Mesenchymal stem cell (in vitro differentiated cells and primary cell): ENCODE measurements around the gene ANO6.

ENCODE experiments used
- DNase-seq: peaks from one replicate; pipeline ENCODE4 v3.0.0-alpha.2; 2013
- H2AFZ ChIP-seq: one replicate; pipeline ENCODE4 v1.6.1; 2013; ENCODE audit warnings: low read depth, mild to moderate bottlenecking, control low read depth, inconsistent platforms, low read length, moderate library complexity
- H2AK5ac ChIP-seq: 2 replicates; pipeline ENCODE4 v1.6.1; 2013; ENCODE audit warnings: low read length, moderate library complexity, mild to moderate bottlenecking, inconsistent platforms; ENCODE audit not compliant: severe bottlenecking
- H2BK120ac ChIP-seq: one replicate; pipeline ENCODE4 v1.6.1; 2013; ENCODE audit warnings: low read depth, mild to moderate bottlenecking, inconsistent platforms, low read length, moderate library complexity
- H2BK12ac ChIP-seq, 2 experiments: one replicate each; pipeline ENCODE4 v1.6.1; 2013; ENCODE audit warnings: inconsistent platforms in 2 of 2, low read length in 2 of 2, mild to moderate bottlenecking in 2 of 2, moderate library complexity in 2 of 2, control low read depth in 1 of 2
- H2BK15ac ChIP-seq: one replicate; pipeline ENCODE4 v1.6.1; 2013; ENCODE audit warnings: mild to moderate bottlenecking, low read depth, inconsistent platforms; ENCODE audit not compliant: poor library complexity, severe bottlenecking
- H2BK5ac ChIP-seq: 2 replicates; pipeline ENCODE4 v1.6.1; 2013; ENCODE audit warnings: low read depth, mild to moderate bottlenecking, low read length, control low read depth, inconsistent platforms; ENCODE audit not compliant: poor library complexity, severe bottlenecking
- H3K14ac ChIP-seq, 2 experiments: one replicate each; pipeline ENCODE4 v1.6.1; 2013; ENCODE audit warnings: inconsistent platforms in 2 of 2, low read length in 2 of 2, control low read depth in 1 of 2, mild to moderate bottlenecking in 1 of 2, moderate library complexity in 1 of 2
- H3K18ac ChIP-seq, 2 experiments: one replicate each; pipeline ENCODE4 v1.6.1; 2013; ENCODE audit warnings: inconsistent platforms in 2 of 2, low read length in 2 of 2, control low read depth in 1 of 2, low read depth in 1 of 2, mild to moderate bottlenecking in 1 of 2
- H3K23ac ChIP-seq, 2 experiments: one replicate each; pipeline ENCODE4 v1.6.1; 2013; ENCODE audit warnings: inconsistent platforms in 2 of 2, low read length in 2 of 2, mild to moderate bottlenecking in 2 of 2, moderate library complexity in 2 of 2, control low read depth in 1 of 2
- H3K27ac ChIP-seq: 2 replicates; pipeline ENCODE4 v1.5.1; 2013; ENCODE audit warnings: mild to moderate bottlenecking, moderate library complexity, low read length, control low read depth, inconsistent platforms; ENCODE audit not compliant: poor library complexity, severe bottlenecking
- H3K27me3 ChIP-seq, 2 experiments: 2 replicates each; pipeline versions ENCODE4 v1.6.1 to v1.7.0; 2013; ENCODE audit warnings: low read length in 2 of 2, mild to moderate bottlenecking in 2 of 2, moderate library complexity in 2 of 2, control low read depth in 1 of 2, inconsistent platforms in 1 of 2; ENCODE audit not compliant: control insufficient read depth in 1 of 2, insufficient read depth in 1 of 2
- H3K36me3 ChIP-seq, 2 experiments: 2 replicates each; pipeline versions ENCODE4 v1.6.1 to v1.7.0; 2013; ENCODE audit warnings: low read length in 2 of 2, control low read depth in 1 of 2, inconsistent platforms in 1 of 2, low read depth in 1 of 2, mild to moderate bottlenecking in 1 of 2; ENCODE audit not compliant: insufficient read depth in 2 of 2, control insufficient read depth in 1 of 2
- H3K4ac ChIP-seq, 2 experiments: one replicate each; pipeline ENCODE4 v1.6.1; 2013; ENCODE audit warnings: inconsistent platforms in 2 of 2, low read length in 2 of 2, mild to moderate bottlenecking in 2 of 2, moderate library complexity in 2 of 2, control low read depth in 1 of 2, low read depth in 1 of 2
- H3K4me1 ChIP-seq: 2 replicates; pipeline ENCODE4 v1.6.1; 2013; ENCODE audit warnings: low read depth, low read length, control low read depth; ENCODE audit not compliant: control insufficient read depth, insufficient read depth
- H3K4me2 ChIP-seq: 2 replicates; pipeline ENCODE4 v1.6.1; 2013; ENCODE audit warnings: low read length, mild to moderate bottlenecking, inconsistent platforms; ENCODE audit not compliant: poor library complexity, severe bottlenecking
- H3K4me3 ChIP-seq, 2 experiments: 2 replicates each; pipeline versions ENCODE4 v1.5.1 to v1.7.0; 2013; ENCODE audit warnings: low read length in 2 of 2, mild to moderate bottlenecking in 2 of 2, control low read depth in 1 of 2, low read depth in 1 of 2; ENCODE audit not compliant: insufficient read depth in 1 of 2
- H3K79me1 ChIP-seq: replicated peaks from 2 replicates; pipeline ENCODE4 v1.6.1; 2013; ENCODE audit warnings: mild to moderate bottlenecking, control low read depth, low read length, inconsistent platforms; ENCODE audit not compliant: poor library complexity, severe bottlenecking
- H3K9ac ChIP-seq: 2 replicates; pipeline ENCODE4 v1.7.0; 2013; ENCODE audit warnings: mild to moderate bottlenecking, low read length, moderate library complexity
- H3K9me3 ChIP-seq: 2 replicates; pipeline ENCODE4 v1.7.0; 2013; ENCODE audit warnings: mild to moderate bottlenecking, low read length; ENCODE audit not compliant: control insufficient read depth
- H4K8ac ChIP-seq: one replicate; pipeline ENCODE4 v1.6.1; 2013; ENCODE audit warnings: inconsistent platforms, mild to moderate bottlenecking, low read length, moderate library complexity
- H4K91ac ChIP-seq: one replicate; pipeline ENCODE4 v1.6.1; 2013; ENCODE audit warnings: mild to moderate bottlenecking, low read length, inconsistent platforms
- WGBS: methylation state at CpG from one replicate; pipeline ENCODE4 v1.1.7; 2013; ENCODE audit warnings: mixed read lengths; 5-methylcytosine and 5-hydroxymethylcytosine counted together

The ANO6 gene

GRCh38 chr12:45296046-45296586 is 80.2 kb downstream of the ANO6 start:
- DNase-seq, result no peak
- H4K8ac ChIP-seq, result no peak overlapping the region
- 67% methylated on average over 6 of the region's 7 CpGs for WGBS
- H3K9me3 ChIP-seq, result no peaks in the 10 kb centered on the region
- H2BK120ac ChIP-seq, result no peak overlapping the region
- H4K91ac ChIP-seq, result no peak overlapping the region
- no peaks in the 10 kb centered on the region for H3K27me3 ChIP-seq
- no peak overlapping the region for H3K4me3 ChIP-seq
- peaks cover 20% of the 10 kb centered on the region for H3K79me1 ChIP-seq
- H2BK12ac ChIP-seq, result no peak overlapping the region
- H3K9ac ChIP-seq, result no peak overlapping the region
- no peak overlapping the region for H3K18ac ChIP-seq
- no peak overlapping the region for H3K23ac ChIP-seq
- H2AFZ ChIP-seq, result no peak overlapping the region
- H2AK5ac ChIP-seq, result no peak overlapping the region
- H2BK15ac ChIP-seq, result no peak overlapping the region
- no peaks in the 10 kb centered on the region for H3K4me1 ChIP-seq
- H3K14ac ChIP-seq, result no peak overlapping the region
- H3K27ac ChIP-seq, result no peak overlapping the region
- H3K36me3 ChIP-seq, result no peaks in the 10 kb centered on the region
- H2BK5ac ChIP-seq, result no peak overlapping the region
- H3K4me2 ChIP-seq, result no peak overlapping the region
- no peak overlapping the region for H3K4ac ChIP-seq

GRCh38 chr12:45298047-45298446 is 82.2 kb downstream of the ANO6 start:
- H2BK120ac ChIP-seq, result no peak overlapping the region
- H3K9ac ChIP-seq, result no peak overlapping the region
- H2AFZ ChIP-seq, result no peak overlapping the region
- no peak overlapping the region for H3K27ac ChIP-seq
- H2BK5ac ChIP-seq, result no peak overlapping the region
- no peak overlapping the region for H3K4ac ChIP-seq
- no peak overlapping the region for H4K91ac ChIP-seq
- H3K4me3 ChIP-seq, result no peak overlapping the region
- H3K79me1 ChIP-seq, result peaks cover 19% of the 10 kb centered on the region
- no peak overlapping the region for H2AK5ac ChIP-seq
- H4K8ac ChIP-seq, result no peak overlapping the region
- H3K27me3 ChIP-seq, result no peaks in the 10 kb centered on the region
- no peak overlapping the region for H3K23ac ChIP-seq
- no peak overlapping the region for H3K4me2 ChIP-seq
- H3K4me1 ChIP-seq, result no peaks in the 10 kb centered on the region
- H3K36me3 ChIP-seq, result no peaks in the 10 kb centered on the region
- H3K14ac ChIP-seq, result no peak overlapping the region
- H2BK12ac ChIP-seq, result no peak overlapping the region
- H3K9me3 ChIP-seq, result no peaks in the 10 kb centered on the region
- no peak overlapping the region for H3K18ac ChIP-seq
- no peak for DNase-seq
- 80% methylated on average over 2 of the region's 4 CpGs for WGBS
- no peak overlapping the region for H2BK15ac ChIP-seq

GRCh38 chr12:45298721-45299692 is 83.1 kb downstream of the ANO6 start:
- Histone ChIP-seq H3K4me2 (no peak overlapping the region), H3K27me3 (no peaks in the 10 kb centered on the region), H3K4me1 (no peaks in the 10 kb centered on the region), H2AFZ (no peak overlapping the region), H3K4ac (no peak overlapping the region), H3K27ac (no peak overlapping the region), H3K79me1 (peaks cover 26% of the 10 kb centered on the region), H2BK120ac (no peak overlapping the region), H3K9me3 (no peaks in the 10 kb centered on the region), H3K18ac (no peak overlapping the region), H2BK15ac (no peak overlapping the region), H3K23ac (no peak overlapping the region), H3K9ac (peak overlapping the region; percentile 22), H2BK5ac (no peak overlapping the region), H3K4me3 (no peak overlapping the region), H2AK5ac (no peak overlapping the region), H3K14ac (no peak overlapping the region), H2BK12ac (no peak overlapping the region), H4K8ac (no peak overlapping the region), H3K36me3 (peaks cover 0 to under 1% of the 10 kb centered on the region in 2 experiments), H4K91ac (no peak overlapping the region)
- peak; percentile 54 for DNase-seq
- WGBS, result 54% methylated on average over 4 of the region's 8 CpGs

- Histone ChIP-seq H2BK120ac (no peak overlapping the region), H3K14ac (no peak overlapping the region), H3K36me3 (peaks cover 3 to 13% of the 10 kb centered on the region in 2 experiments), H3K23ac (no peak overlapping the region), H2AK5ac (no peak overlapping the region), H3K4me2 (no peak overlapping the region), H3K9ac (no peak overlapping the region), H4K91ac (no peak overlapping the region), H2BK5ac (no peak overlapping the region), H3K4me3 (no peak overlapping the region), H2AFZ (no peak overlapping the region), H3K4ac (no peak overlapping the region), H3K18ac (no peak overlapping the region), H4K8ac (no peak overlapping the region), H3K27ac (no peak overlapping the region), H3K9me3 (no peaks in the 10 kb centered on the region), H2BK15ac (no peak overlapping the region), H3K4me1 (no peaks in the 10 kb centered on the region), H3K27me3 (no peaks in the 10 kb centered on the region), H2BK12ac (no peak overlapping the region), H3K79me1 (peaks cover 41% of the 10 kb centered on the region)
- no CpG with 5 or more reads among the region's 2 CpGs for WGBS
- no peak for DNase-seq
Measured at GRCh38 chr12:45302621-45303369, 86.9 kb downstream of the ANO6 start.
